GM06990 (cell line): ENCODE data around the gene ITGAL.

Experiments
- DNase-seq: peaks from one replicate; pipeline ENCODE4 v3.0.0-alpha.2; 2011; ENCODE audit not compliant: insufficient read length; ENCODE audit errors: extremely low read depth
- H3K27me3 ChIP-seq: replicated peaks from 2 replicates; pipeline ENCODE4 v1.6.0; 2011; ENCODE audit warnings: low read length; ENCODE audit not compliant: control insufficient read depth, insufficient read depth
- H3K36me3 ChIP-seq: 2 replicates; pipeline ENCODE4 v1.5.1; 2011; ENCODE audit warnings: low read length; ENCODE audit not compliant: control insufficient read depth, insufficient read depth
- H3K4me3 ChIP-seq: replicated peaks from 2 replicates; pipeline ENCODE4 v1.5.1; 2011; ENCODE audit warnings: low read depth, mild to moderate bottlenecking, control low read depth, low read length
- CTCF ChIP-seq: IDR thresholded peaks from 2 replicates; pipeline ENCODE4 v1.5.1; 2011; ENCODE audit warnings: low read length, control low read depth, mild to moderate bottlenecking, inconsistent platforms; ENCODE audit not compliant: insufficient read depth, poor library complexity, severe bottlenecking

Gene ITGAL

GRCh38 chr16:30555315-30556124 is 83.0 kb downstream of the ITGAL start:
- Histone ChIP-seq H3K36me3 (peaks cover 7% of the 10 kb centered on the region; the same call in 1 of the 2 replicates), H3K4me3 (no peak overlapping the region)

GRCh38 chr16:30556125-30556473 is 83.6 kb downstream of the ITGAL start:
- no peak overlapping the region for H3K4me3 ChIP-seq
- peaks cover 7% of the 10 kb centered on the region; the same call in 1 of the 2 replicates for H3K36me3 ChIP-seq
- DNase-seq, result no peak
- no peak for TF ChIP-seq CTCF
- H3K27me3 ChIP-seq, result no peaks in the 10 kb centered on the region

More at GRCh38 chr16:30555315-30556124, 83.0 kb downstream of the ITGAL start:
- H3K27me3 ChIP-seq, result no peaks in the 10 kb centered on the region
- no peak for DNase-seq
- no peak for TF ChIP-seq CTCF

GRCh38 chr16:30557707-30557956 is 85.1 kb downstream of the ITGAL start:
- H3K4me3 ChIP-seq, result peak overlapping the region; percentile 76
- peaks cover 7% of the 10 kb centered on the region; the same call in 1 of the 2 replicates for H3K36me3 ChIP-seq
- no peaks in the 10 kb centered on the region for H3K27me3 ChIP-seq
- DNase-seq, result no peak
- no peak for TF ChIP-seq CTCF

GRCh38 chr16:30557957-30558788 is 85.6 kb downstream of the ITGAL start, which contains the start of gene ZNF764:
ZNF764 (minus strand) TSS chr16:30558374; CDS start chr16:30558182, 192 bp downstream.
- Histone ChIP-seq H3K27me3 (no peaks in the 10 kb centered on the region), H3K36me3 (peaks cover 5% of the 10 kb centered on the region; the same call in 1 of the 2 replicates), H3K4me3 (peak within 1 kb of the TSS; percentile 76)
- DNase-seq, result peak; percentile 92
- peak; percentile 19 for TF ChIP-seq CTCF

GRCh38 chr16:30558789-30559377 is 86.3 kb downstream of the ITGAL start:
- no peaks in the 10 kb centered on the region for H3K27me3 ChIP-seq
- H3K36me3 ChIP-seq, result peaks cover 5% of the 10 kb centered on the region; the same call in 1 of the 2 replicates
- H3K4me3 ChIP-seq, result no peak overlapping the region
- TF ChIP-seq CTCF, result no peak
- DNase-seq, result no peak
